GM12891 (cell line): Measurements from ENCODE around the gene ARHGEF9.

Experiments used
- POLR2A ChIP-seq: IDR thresholded peaks from 2 replicates; pipeline ENCODE4 v1.6.1; 2011; ENCODE audit warnings: low read depth, low read length, control low read depth
- POLR2AphosphoS5 ChIP-seq: IDR thresholded peaks from 2 replicates; pipeline ENCODE4 v1.6.1; 2011; ENCODE audit warnings: low read depth, low read length, control low read depth

DNA sequence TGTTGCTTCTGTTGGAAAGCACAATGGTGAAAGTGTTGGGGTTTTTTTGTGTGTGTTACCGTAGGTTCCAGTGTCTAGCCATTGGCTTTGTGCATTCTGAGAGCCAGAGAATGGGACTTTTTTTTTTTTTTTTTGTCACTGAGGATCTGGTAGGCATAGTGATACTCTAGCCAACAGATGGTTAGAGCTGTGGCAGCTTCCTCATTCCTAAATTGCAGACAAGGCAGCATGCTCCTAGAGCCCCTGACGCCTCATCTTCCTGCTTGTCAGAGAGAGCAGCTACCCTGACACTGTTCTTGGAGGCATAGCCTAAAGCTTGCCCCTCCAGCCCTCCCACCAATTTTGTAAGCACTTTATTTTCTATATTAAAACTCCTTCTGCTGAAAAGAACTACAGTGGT is 27.0 kb downstream of the ARHGEF9 start:
- TF ChIP-seq POLR2A (no peak), POLR2AphosphoS5 (no peak)
